MCF 10A (cell line): ENCODE results near the gene TAF4B. TPM values are rescaled to one million over a fixed set of nuclear protein-coding genes. Genes with fewer than 3 reads are reported as not detected.
"Not testable (repeated sequence)": the region's sequence is repeated elsewhere in the genome, so short reads cannot be mapped to it uniquely, and the experiment has no call there.

Source experiments
- BruUV-seq: library from RNA; stranded (reverse); fragments of 400-500 nt; replicated peaks from 2 replicates; lab custom pipeline; 2021; lab: Mats Ljungman, UMichigan
- CTCF ChIA-PET: fragments of 300-600 bp; sonication (Branson Sonifier 250); formaldehyde crosslinking; extraction: SDS; loops from one replicate; lab custom pipeline; 2021; ENCODE audit warnings: antibody characterized with exemption, inconsistent platforms; lab: Yijun Ruan, JAX
- POLR2A ChIA-PET: fragments of 300-600, 350-650 bp; sonication (Branson Sonifier 250); formaldehyde crosslinking; extraction: SDS; loops from one replicate; lab custom pipeline; 2020; ENCODE audit warnings: antibody characterized with exemption, inconsistent platforms; lab: Yijun Ruan, JAX
- DNase-seq: peaks from one replicate; pipeline ENCODE4 v3.0.0-alpha.2; 2018; ENCODE audit not compliant: unreplicated experiment
- H3K27ac Mint-ChIP-seq: one replicate; pipeline ENCODE4 v1.8.0; 2022; ENCODE audit warnings: mild to moderate bottlenecking, low read depth, mixed read lengths; ENCODE audit not compliant: unreplicated experiment
- H3K27me3 Mint-ChIP-seq: one replicate; pipeline ENCODE4 v1.8.0; 2022; ENCODE audit warnings: mixed read lengths; ENCODE audit not compliant: insufficient read depth, unreplicated experiment
- H3K36me3 Mint-ChIP-seq: one replicate; pipeline ENCODE4 v1.8.0; 2022; ENCODE audit warnings: mild to moderate bottlenecking, moderate library complexity, mixed read lengths; ENCODE audit not compliant: insufficient read depth, unreplicated experiment
- H3K4me1 Mint-ChIP-seq: one replicate; pipeline ENCODE4 v1.8.0; 2022; ENCODE audit warnings: mixed read lengths; ENCODE audit not compliant: insufficient read depth, unreplicated experiment
- H3K4me3 Mint-ChIP-seq: one replicate; pipeline ENCODE4 v1.8.0; 2022; ENCODE audit warnings: mild to moderate bottlenecking, moderate library complexity, mixed read lengths; ENCODE audit not compliant: unreplicated experiment
- H3K9me3 Mint-ChIP-seq: one replicate; pipeline ENCODE4 v1.8.0; 2022; ENCODE audit warnings: mixed read lengths; ENCODE audit not compliant: unreplicated experiment
- CTCF ChIP-seq: fragments of 200-600 bp; IDR thresholded peaks from one replicate; pipeline ENCODE4 v1.8.0; 2022; ENCODE audit warnings: antibody characterized with exemption, mild to moderate bottlenecking; ENCODE audit not compliant: unreplicated experiment
- intact Hi-C: fragments of 100-400 bp; cut with micrococcal nuclease; formaldehyde crosslinking; loops from 2 replicates; pipeline ENCODE4 v1.14.1; 2022
- total RNA-seq: library from RNA; stranded (reverse); gene quantifications from 2 replicates; pipeline ENCODE4 v1.2.3, GENCODE V29; 2022

TAF4B gene
- total RNA-seq, 1 experiment from 2014 or later = 9.2 TPM

- peak; percentile 25 for DNase-seq
- BruUV-seq = no TSS peak
- no peak overlapping the region for H3K4me3 Mint-ChIP-seq
- H3K27ac Mint-ChIP-seq = no peak overlapping the region
- intact Hi-C loops = no loop called here
- TF ChIP-seq CTCF = peak; percentile 18
- H3K4me1 Mint-ChIP-seq = no peaks in the 10 kb centered on the region
- CTCF ChIA-PET = no interaction called here
- H3K9me3 Mint-ChIP-seq = no peaks in the 10 kb centered on the region
- POLR2A ChIA-PET = interaction anchor here (1.1 kb wide), 1 partner anchor 23 kb away, joined by 3 read pairs; no protein-coding TSS in a partner anchor
- no peaks in the 10 kb centered on the region for H3K27me3 Mint-ChIP-seq
- H3K36me3 Mint-ChIP-seq = no peaks in the 10 kb centered on the region
Observed at GRCh38 chr18:26185267-26185666, 41.0 kb upstream of the TAF4B start.

DNA sequence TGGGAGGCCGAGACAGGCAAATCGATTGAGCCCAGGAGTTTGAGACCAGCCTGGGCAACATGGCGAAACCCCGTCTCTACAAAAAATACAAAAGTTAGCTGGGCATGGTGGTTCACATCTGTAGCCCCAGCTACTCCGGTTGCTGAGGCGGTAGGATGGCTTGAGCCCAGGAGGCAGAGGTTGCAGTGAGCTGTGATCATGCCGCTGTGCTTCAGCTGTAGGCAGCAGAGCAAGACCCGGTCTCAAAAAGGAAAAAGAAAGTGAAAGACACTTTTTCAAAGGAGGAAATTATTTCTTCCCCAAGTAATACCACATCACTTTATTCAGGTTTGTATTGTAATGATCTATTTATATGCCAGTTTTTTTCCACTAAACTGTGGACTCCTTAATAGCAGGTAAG is 35.7 kb upstream of the TAF4B start:
- Mint-ChIP-seq H3K36me3 (no peaks in the 10 kb centered on the region), H3K27ac (no peak overlapping the region), H3K4me1 (no peaks in the 10 kb centered on the region), H3K27me3 (no peaks in the 10 kb centered on the region), H3K9me3 (no peaks in the 10 kb centered on the region), H3K4me3 (no peak overlapping the region)
- ChIA-PET POLR2A (no interaction called here), CTCF (no interaction called here)
- no peak for TF ChIP-seq CTCF
- BruUV-seq = no TSS peak
- DNase-seq = no peak
- intact Hi-C loops = no loop called here

DNA sequence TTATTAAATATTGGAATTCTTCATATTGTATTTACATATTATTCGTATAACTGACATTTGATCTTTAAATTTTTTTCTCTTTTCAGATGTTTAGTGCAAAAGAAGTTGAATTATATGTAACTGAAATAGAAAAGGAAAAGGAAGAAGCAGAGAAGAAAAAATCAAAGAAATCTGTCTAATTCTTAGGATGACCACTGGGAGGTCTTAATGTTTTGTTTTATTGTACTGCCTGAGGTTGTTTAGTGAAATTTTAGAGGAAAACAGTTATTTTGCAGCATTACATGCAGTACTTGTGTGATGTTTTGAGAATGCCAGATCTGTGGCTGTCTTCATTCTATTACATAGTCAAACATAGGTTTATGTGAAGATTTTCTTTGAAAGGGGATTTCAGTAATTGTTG is 34.0 kb upstream of the TAF4B start:
- no peak for TF ChIP-seq CTCF
- BruUV-seq = no TSS peak
- Mint-ChIP-seq H3K4me3 (no peak overlapping the region), H3K9me3 (no peaks in the 10 kb centered on the region), H3K4me1 (no peaks in the 10 kb centered on the region), H3K27ac (no peak overlapping the region), H3K27me3 (no peaks in the 10 kb centered on the region), H3K36me3 (no peaks in the 10 kb centered on the region)
- POLR2A ChIA-PET = interaction anchor here (1.3 kb wide), 1 partner anchor 11 kb away, joined by 7 read pairs; no protein-coding TSS in a partner anchor
- intact Hi-C loops = no loop called here
- CTCF ChIA-PET = no interaction called here
- no peak for DNase-seq

GRCh38 chr18:26196605-26197004 is 29.6 kb upstream of the TAF4B start:
- Mint-ChIP-seq H3K36me3 (no peaks in the 10 kb centered on the region), H3K4me1 (no peaks in the 10 kb centered on the region), H3K4me3 (no peak overlapping the region), H3K27ac (no peak overlapping the region), H3K27me3 (no peaks in the 10 kb centered on the region), H3K9me3 (no peaks in the 10 kb centered on the region)
- DNase-seq = no peak
- ChIA-PET CTCF (no interaction called here), POLR2A (no interaction called here)
- no peak for TF ChIP-seq CTCF
- no TSS peak for BruUV-seq
- intact Hi-C loops = no loop called here

GRCh38 chr18:26202001-26202400 is 24.2 kb upstream of the TAF4B start:
- H3K27me3 Mint-ChIP-seq, DNase-seq, H3K36me3 Mint-ChIP-seq, H3K4me3 Mint-ChIP-seq, H3K4me1 Mint-ChIP-seq, intact Hi-C loops, H3K9me3 Mint-ChIP-seq, H3K27ac Mint-ChIP-seq, BruUV-seq, POLR2A ChIA-PET, CTCF ChIA-PET: not testable (repeated sequence)
